Measurements from ENCODE around the gene ADSS1. TPM values are rescaled to one million over a fixed set of nuclear protein-coding genes. Genes with fewer than 3 reads are reported as not detected.
A peak's percentile ranks its signal among the peaks of the same experiment; 100 is the strongest.
"Not testable (repeated sequence)": the region's sequence is repeated elsewhere in the genome, so short reads cannot be mapped to it uniquely, and the experiment has no call there.

Gene ADSS1
- total RNA-seq, 1 experiment from 2014 or later = 2.8 TPM

GRCh38 chr14:104749111-104749649, 25.2 kb downstream of the ADSS1 start:
- Histone ChIP-seq H3K36me3 (ENCODE audit: insufficient read depth, low read length) (no peaks in the 10 kb centered on the region), H3K4me3 (ENCODE audit: low read length) (no peak overlapping the region), H3K9me2 (replicated peaks; ENCODE audit: insufficient read depth, low read length) (no peaks in the 10 kb centered on the region), H3K27me3 (ENCODE audit: low read length) (no peaks in the 10 kb centered on the region), H3K4me2 (ENCODE audit: low read depth, low read length, poor library complexity, severe bottlenecking) (no peak overlapping the region), H3K9ac (ENCODE audit: low read length) (no peak overlapping the region), H3K27ac (ENCODE audit: low read length) (no peak overlapping the region), H4K20me1 (ENCODE audit: insufficient read depth, low read depth, low read length) (peaks cover 8% of the 10 kb centered on the region), H3K9me3 (ENCODE audit: low read length) (no peaks in the 10 kb centered on the region), H3K79me2 (ENCODE audit: low read length) (peaks cover 12% of the 10 kb centered on the region), H3K4me1 (ENCODE audit: low read length) (peaks cover 11% of the 10 kb centered on the region), H2AFZ (ENCODE audit: low read length) (no peak overlapping the region)
- DNase-seq = no peak

- H3K79me2 ChIP-seq (ENCODE audit: low read length) = peaks cover 22% of the 10 kb centered on the region
- H3K27me3 ChIP-seq (ENCODE audit: low read length) = no peaks in the 10 kb centered on the region
- H3K27ac ChIP-seq (ENCODE audit: low read length) = no peak overlapping the region
- H3K9ac ChIP-seq (ENCODE audit: low read length) = no peak overlapping the region
- H3K4me1 ChIP-seq (ENCODE audit: low read length) = peaks cover 20% of the 10 kb centered on the region
- H3K36me3 ChIP-seq (ENCODE audit: insufficient read depth, low read length) = no peaks in the 10 kb centered on the region
- H2AFZ ChIP-seq (ENCODE audit: low read length) = no peak overlapping the region
- H3K4me2 ChIP-seq (ENCODE audit: low read depth, low read length, poor library complexity, severe bottlenecking) = no peak overlapping the region
- DNase-seq = no peak
- H3K9me3 ChIP-seq (ENCODE audit: low read length) = no peaks in the 10 kb centered on the region
- peaks cover 18% of the 10 kb centered on the region for H4K20me1 ChIP-seq (ENCODE audit: insufficient read depth, low read depth, low read length)
- no peaks in the 10 kb centered on the region for H3K9me2 ChIP-seq (replicated peaks; ENCODE audit: insufficient read depth, low read length)
- no peak overlapping the region for H3K4me3 ChIP-seq (ENCODE audit: low read length)
Measured at GRCh38 chr14:104750056-104750752, 26.2 kb downstream of the ADSS1 start.

GRCh38 chr14:104750753-104751057, 26.7 kb downstream of the ADSS1 start:
- H3K9me3 ChIP-seq (ENCODE audit: low read length); H3K36me3 ChIP-seq (ENCODE audit: insufficient read depth, low read length); H3K9me2 ChIP-seq (replicated peaks; ENCODE audit: insufficient read depth, low read length); H3K9ac ChIP-seq (ENCODE audit: low read length); H3K27ac ChIP-seq (ENCODE audit: low read length); H3K4me2 ChIP-seq (ENCODE audit: low read depth, low read length, poor library complexity, severe bottlenecking); H3K27me3 ChIP-seq (ENCODE audit: low read length); H2AFZ ChIP-seq (ENCODE audit: low read length); H3K4me3 ChIP-seq (ENCODE audit: low read length): not testable (repeated sequence)
- Histone ChIP-seq H4K20me1 (ENCODE audit: insufficient read depth, low read depth, low read length) (peaks cover 20% of the 10 kb centered on the region), H3K79me2 (ENCODE audit: low read length) (peaks cover 27% of the 10 kb centered on the region), H3K4me1 (ENCODE audit: low read length) (peaks cover 20% of the 10 kb centered on the region)
- peak; percentile 77 for DNase-seq

GRCh38 chr14:104751539-104752422, 27.8 kb downstream of the ADSS1 start:
- Histone ChIP-seq H3K9me2 (replicated peaks; ENCODE audit: insufficient read depth, low read length) (no peaks in the 10 kb centered on the region), H3K9me3 (ENCODE audit: low read length) (no peaks in the 10 kb centered on the region), H2AFZ (ENCODE audit: low read length) (peak overlapping the region; percentile 97), H3K79me2 (ENCODE audit: low read length) (peaks cover 37% of the 10 kb centered on the region), H3K4me2 (ENCODE audit: low read depth, low read length, poor library complexity, severe bottlenecking) (peak overlapping the region; percentile 89), H3K4me3 (ENCODE audit: low read length) (peak overlapping the region; percentile 69), H3K27me3 (ENCODE audit: low read length) (no peaks in the 10 kb centered on the region), H3K4me1 (ENCODE audit: low read length) (peaks cover 20% of the 10 kb centered on the region), H3K36me3 (ENCODE audit: insufficient read depth, low read length) (no peaks in the 10 kb centered on the region; the same call in 1 of the 2 replicates), H4K20me1 (ENCODE audit: insufficient read depth, low read depth, low read length) (peaks cover 20% of the 10 kb centered on the region), H3K27ac (ENCODE audit: low read length) (peak overlapping the region; percentile 51; the same call in 1 of the 2 replicates), H3K9ac (ENCODE audit: low read length) (peak overlapping the region; percentile 77)
- DNase-seq = no peak

- Histone ChIP-seq H3K4me1 (ENCODE audit: low read length) (peaks cover 20% of the 10 kb centered on the region), H2AFZ (ENCODE audit: low read length) (peak overlapping the region; percentile 97), H3K36me3 (ENCODE audit: insufficient read depth, low read length) (peaks cover 5% of the 10 kb centered on the region; the same call in 1 of the 2 replicates), H3K4me3 (ENCODE audit: low read length) (peak overlapping the region; percentile 69), H3K27ac (ENCODE audit: low read length) (peak overlapping the region; percentile 51; the same call in 1 of the 2 replicates), H3K27me3 (ENCODE audit: low read length) (no peaks in the 10 kb centered on the region), H3K79me2 (ENCODE audit: low read length) (peaks cover 43% of the 10 kb centered on the region), H4K20me1 (ENCODE audit: insufficient read depth, low read depth, low read length) (peaks cover 20% of the 10 kb centered on the region), H3K4me2 (ENCODE audit: low read depth, low read length, poor library complexity, severe bottlenecking) (peak overlapping the region; percentile 89), H3K9me3 (ENCODE audit: low read length) (no peaks in the 10 kb centered on the region), H3K9me2 (replicated peaks; ENCODE audit: insufficient read depth, low read length) (no peaks in the 10 kb centered on the region), H3K9ac (ENCODE audit: low read length) (peak overlapping the region; percentile 77)
- no peak for DNase-seq
Measured at GRCh38 chr14:104752423-104752734, 28.4 kb downstream of the ADSS1 start.

DNA sequence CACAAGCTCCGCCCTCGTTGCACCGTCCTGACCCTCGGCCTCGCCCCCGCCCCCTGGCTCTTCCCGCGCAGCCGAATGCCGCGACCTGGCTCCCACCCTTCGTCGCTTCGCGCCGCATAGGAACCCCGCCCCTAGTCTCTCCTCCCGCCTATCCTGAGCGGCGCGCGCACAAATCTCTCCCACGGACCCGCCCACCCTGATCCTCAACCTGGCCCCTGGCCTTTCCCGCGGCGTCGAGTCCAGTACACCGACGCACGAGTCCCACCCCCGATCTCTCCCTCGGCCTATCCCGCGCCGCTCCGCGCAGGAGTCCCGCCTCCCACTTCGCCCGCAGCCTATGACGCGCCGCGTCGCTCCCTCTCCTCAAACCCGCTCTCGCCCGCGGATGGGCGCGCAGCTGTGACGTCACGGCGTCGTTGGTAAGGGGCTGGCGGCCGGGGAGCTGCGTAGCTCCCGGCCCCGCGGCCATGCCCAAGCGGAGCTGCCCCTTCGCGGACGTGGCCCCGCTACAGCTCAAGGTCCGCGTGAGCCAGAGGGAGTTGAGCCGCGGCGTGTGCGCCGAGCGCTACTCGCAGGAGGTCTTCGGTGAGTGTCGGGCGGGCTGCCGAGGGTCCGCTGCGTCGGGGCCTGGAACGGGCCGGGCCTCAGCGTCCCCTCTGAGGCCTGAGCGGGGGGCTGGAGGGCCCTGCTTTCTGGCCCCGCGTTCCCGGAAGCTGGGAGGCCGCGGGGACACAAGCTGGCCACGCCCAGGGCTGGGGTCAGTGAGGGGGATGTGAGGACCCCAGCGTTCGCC, 28.9 kb downstream of the ADSS1 start, which contains the start of gene SIVA1:
Gene SIVA1 (plus strand): TSS at position 413 of the 793 bp plus-strand sequence. CDS start 55 bp downstream, at position 468.
- Histone ChIP-seq H3K4me2 (ENCODE audit: low read depth, low read length, poor library complexity, severe bottlenecking) (peak within 1 kb of the TSS; percentile 94), H3K27ac (ENCODE audit: low read length) (peak within 1 kb of the TSS; percentile 51; the same call in 1 of the 2 replicates), H3K9me2 (replicated peaks; ENCODE audit: insufficient read depth, low read length) (no peaks in the 10 kb centered on the region), H4K20me1 (ENCODE audit: insufficient read depth, low read depth, low read length) (peaks cover 23% of the 10 kb centered on the region), H3K4me1 (ENCODE audit: low read length) (peaks cover 20% of the 10 kb centered on the region), H2AFZ (ENCODE audit: low read length) (peak within 1 kb of the TSS; percentile 97), H3K4me3 (ENCODE audit: low read length) (peak within 1 kb of the TSS; percentile 99), H3K79me2 (ENCODE audit: low read length) (peaks cover 47% of the 10 kb centered on the region), H3K36me3 (ENCODE audit: insufficient read depth, low read length) (peaks cover 5% of the 10 kb centered on the region; the same call in 1 of the 2 replicates), H3K27me3 (ENCODE audit: low read length) (no peaks in the 10 kb centered on the region), H3K9me3 (ENCODE audit: low read length) (no peaks in the 10 kb centered on the region), H3K9ac (ENCODE audit: low read length) (peak within 1 kb of the TSS; percentile 90)
- DNase-seq = peak; percentile 100

DNA sequence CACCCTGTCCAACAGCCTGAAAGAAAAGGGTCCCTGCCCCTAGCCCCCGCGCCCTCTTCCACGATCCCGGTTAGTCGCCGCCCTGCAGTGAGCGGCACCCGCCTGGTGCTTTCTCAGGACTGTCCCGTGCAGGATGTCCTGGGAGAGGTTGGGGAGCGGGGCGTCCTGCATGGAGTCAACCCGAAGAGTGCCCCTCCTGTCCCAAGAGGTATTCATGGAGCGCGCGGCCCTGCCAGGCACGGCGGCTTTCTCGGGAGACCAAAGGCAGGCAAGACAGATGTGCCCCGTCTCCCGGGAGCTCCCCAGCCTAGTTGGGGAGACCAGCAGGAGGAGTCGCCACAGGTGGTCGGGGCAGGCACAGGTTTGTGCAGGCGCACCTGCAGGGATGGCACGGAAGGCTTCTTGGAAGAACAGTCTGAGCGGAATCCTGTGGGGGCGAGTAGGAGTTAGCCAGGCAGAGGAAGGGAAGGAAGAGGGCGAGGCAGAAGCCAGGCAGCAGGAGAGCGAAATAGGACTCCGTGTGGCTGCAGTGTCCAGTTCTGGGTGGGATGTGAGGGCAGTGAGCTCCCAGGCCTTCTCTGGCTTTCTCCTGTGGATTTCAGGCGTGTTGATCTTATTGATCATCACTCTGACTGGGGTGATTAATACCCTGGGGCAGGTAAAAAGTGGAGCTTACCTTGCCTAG, 29.6 kb downstream of the ADSS1 start:
- Histone ChIP-seq H3K27me3 (ENCODE audit: low read length) (no peaks in the 10 kb centered on the region), H3K27ac (ENCODE audit: low read length) (no peak overlapping the region), H3K4me1 (ENCODE audit: low read length) (peaks cover 20% of the 10 kb centered on the region), H3K4me3 (ENCODE audit: low read length) (peak overlapping the region; percentile 99), H4K20me1 (ENCODE audit: insufficient read depth, low read depth, low read length) (peaks cover 24% of the 10 kb centered on the region), H3K9me2 (replicated peaks; ENCODE audit: insufficient read depth, low read length) (no peaks in the 10 kb centered on the region), H3K79me2 (ENCODE audit: low read length) (peaks cover 48% of the 10 kb centered on the region), H3K9ac (ENCODE audit: low read length) (peak overlapping the region; percentile 90), H2AFZ (ENCODE audit: low read length) (no peak overlapping the region), H3K9me3 (ENCODE audit: low read length) (no peaks in the 10 kb centered on the region), H3K4me2 (ENCODE audit: low read depth, low read length, poor library complexity, severe bottlenecking) (peak overlapping the region; percentile 94), H3K36me3 (ENCODE audit: insufficient read depth, low read length) (peaks cover 5% of the 10 kb centered on the region; the same call in 1 of the 2 replicates)
- peak; percentile 58 for DNase-seq

Measured in Karpas-422 (cell line).